ENCODE data around the gene MSANTD1.

The MSANTD1 gene

DNA sequence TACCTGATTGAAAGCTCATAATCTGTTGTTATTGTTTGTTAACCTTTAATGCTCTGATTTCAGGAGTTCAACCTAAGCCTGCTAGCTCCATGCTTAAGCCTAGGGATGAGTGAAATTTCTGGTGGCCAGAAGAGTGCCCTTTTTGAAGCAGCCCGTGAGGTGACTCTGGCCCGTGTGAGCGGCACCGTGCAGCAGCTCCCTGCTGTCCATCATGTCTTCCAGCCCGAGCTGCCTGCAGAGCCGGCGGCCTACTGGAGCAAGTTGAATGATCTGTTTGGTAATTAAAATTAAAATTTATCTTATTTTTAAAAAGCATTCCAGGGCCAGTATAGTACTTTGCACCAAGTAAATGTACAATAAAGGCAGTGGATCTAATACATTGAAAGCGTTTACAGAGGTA is 37.1 kb upstream of the MSANTD1 start:
- H3K27ac ChIP-seq, result no peak overlapping the region
- no peak for TF ChIP-seq ZFX (IDR thresholded peaks at IDR 0.05)
- TF ChIP-seq, protein P1, sequence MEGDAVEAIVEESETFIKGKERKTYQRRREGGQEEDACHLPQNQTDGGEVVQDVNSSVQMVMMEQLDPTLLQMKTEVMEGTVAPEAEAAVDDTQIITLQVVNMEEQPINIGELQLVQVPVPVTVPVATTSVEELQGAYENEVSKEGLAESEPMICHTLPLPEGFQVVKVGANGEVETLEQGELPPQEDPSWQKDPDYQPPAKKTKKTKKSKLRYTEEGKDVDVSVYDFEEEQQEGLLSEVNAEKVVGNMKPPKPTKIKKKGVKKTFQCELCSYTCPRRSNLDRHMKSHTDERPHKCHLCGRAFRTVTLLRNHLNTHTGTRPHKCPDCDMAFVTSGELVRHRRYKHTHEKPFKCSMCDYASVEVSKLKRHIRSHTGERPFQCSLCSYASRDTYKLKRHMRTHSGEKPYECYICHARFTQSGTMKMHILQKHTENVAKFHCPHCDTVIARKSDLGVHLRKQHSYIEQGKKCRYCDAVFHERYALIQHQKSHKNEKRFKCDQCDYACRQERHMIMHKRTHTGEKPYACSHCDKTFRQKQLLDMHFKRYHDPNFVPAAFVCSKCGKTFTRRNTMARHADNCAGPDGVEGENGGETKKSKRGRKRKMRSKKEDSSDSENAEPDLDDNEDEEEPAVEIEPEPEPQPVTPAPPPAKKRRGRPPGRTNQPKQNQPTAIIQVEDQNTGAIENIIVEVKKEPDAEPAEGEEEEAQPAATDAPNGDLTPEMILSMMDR (conservative IDR thresholded peaks at IDR 0.05), result no peak

DNA sequence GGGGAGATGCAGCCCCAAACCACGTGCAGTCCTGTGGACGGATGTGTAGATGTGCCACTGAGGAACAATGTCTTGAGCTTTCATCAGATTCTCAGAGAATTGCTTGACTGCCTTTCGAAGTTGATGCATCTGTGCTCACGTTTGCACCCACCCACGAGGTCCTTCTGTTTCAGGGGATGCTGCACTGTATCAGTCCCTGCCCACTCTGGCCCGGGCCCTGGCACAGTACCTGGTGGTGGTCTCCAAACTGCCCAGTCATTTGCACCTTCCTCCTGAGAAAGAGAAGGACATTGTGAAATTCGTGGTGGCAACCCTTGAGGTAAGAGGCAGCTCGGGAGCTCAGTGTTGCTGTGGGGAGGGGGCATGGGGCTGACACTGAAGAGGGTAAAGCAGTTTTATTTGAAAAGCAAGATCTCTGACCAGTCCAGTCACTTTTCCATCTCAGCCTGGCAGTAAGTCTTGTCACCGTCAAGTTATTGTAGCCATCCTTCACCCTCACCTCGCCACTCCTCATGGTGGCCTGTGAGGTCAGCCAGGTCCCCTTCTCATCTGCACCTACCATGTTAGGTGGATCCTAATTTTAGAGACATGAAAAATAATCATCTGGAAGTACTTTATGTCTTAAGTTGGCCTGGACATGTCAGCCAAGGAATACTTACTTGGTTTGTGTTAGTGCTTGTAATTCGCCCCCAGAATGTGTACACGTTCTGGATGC is 36.4 kb upstream of the MSANTD1 start:
- TF ChIP-seq ZFX (IDR thresholded peaks at IDR 0.05), result no peak
- TF ChIP-seq, protein P1 (conservative IDR thresholded peaks at IDR 0.05), result no peak
- no peak overlapping the region for H3K27ac ChIP-seq

DNA sequence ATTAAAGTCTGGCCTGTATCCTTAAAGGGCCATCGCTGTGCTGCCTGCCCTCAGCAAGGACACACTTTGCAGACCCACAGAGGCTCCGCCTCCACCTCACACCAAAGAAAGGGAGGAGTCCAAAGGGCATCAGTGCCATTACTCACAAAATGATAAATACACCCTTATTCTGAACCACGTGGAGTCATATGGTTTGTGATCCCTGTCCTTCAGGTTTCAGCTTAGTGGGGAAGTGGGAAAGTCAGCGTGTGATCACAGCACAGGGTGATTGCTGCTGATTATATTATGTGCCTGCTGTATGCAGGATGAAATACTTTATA is 35.9 kb upstream of the MSANTD1 start:
- TF ChIP-seq, protein P1 (conservative IDR thresholded peaks at IDR 0.05), result no peak
- TF ChIP-seq ZFX (IDR thresholded peaks at IDR 0.05), result no peak

DNA sequence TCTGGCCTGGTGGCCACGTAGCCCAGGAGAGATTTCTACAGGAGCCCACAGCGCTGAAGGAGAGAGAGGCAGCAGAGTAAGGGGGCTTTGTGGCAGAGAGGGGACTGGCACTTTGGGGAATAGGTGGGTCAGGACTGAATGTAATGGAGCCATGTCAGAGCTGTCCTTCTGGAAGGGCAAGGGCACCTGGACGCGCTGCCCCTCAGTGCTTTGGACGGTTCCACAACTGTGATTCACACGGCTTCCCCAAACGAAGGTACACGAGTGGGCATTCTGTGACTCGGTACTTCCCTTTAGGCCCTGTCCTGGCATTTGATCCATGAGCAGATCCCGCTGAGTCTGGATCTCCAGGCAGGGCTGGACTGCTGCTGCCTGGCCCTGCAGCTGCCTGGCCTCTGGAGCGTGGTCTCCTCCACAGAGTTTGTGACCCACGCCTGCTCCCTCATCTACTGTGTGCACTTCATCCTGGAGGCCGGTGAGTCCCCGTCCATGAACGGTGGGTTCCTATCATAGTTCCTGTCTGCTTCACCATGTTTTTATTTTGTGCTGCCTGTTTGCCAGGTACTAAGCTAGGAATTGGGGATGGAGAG is 35.2 kb upstream of the MSANTD1 start:
- no peak overlapping the region for H3K27ac ChIP-seq
- no peak for TF ChIP-seq ZFX (IDR thresholded peaks at IDR 0.05)
- TF ChIP-seq, protein P1 (conservative IDR thresholded peaks at IDR 0.05), result no peak

More for the DNA sequence above, 35.9 kb upstream of the MSANTD1 start:
- no peak overlapping the region for H3K27ac ChIP-seq

DNA sequence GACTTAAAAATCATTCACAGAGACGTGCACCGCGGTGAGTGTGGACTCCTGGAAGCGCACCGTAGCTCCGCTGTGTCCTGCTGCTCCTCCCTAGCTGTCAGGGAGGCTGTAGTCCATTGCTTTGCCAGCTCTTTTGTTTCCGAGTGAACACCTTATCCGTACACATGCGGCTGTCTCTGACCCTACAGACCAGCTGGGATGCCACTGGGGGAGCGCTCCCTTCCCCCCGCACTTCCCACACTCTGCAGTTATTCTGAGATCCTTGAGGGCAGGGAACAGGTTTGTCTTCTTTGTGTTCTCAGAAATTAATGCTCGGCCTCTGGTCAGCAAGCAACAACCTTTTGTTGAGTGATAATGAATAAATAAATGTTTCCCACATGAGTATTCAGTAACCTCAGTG is 33.7 kb upstream of the MSANTD1 start:
- no peak for TF ChIP-seq ZFX (IDR thresholded peaks at IDR 0.05)
- H3K27ac ChIP-seq, result no peak overlapping the region

DNA sequence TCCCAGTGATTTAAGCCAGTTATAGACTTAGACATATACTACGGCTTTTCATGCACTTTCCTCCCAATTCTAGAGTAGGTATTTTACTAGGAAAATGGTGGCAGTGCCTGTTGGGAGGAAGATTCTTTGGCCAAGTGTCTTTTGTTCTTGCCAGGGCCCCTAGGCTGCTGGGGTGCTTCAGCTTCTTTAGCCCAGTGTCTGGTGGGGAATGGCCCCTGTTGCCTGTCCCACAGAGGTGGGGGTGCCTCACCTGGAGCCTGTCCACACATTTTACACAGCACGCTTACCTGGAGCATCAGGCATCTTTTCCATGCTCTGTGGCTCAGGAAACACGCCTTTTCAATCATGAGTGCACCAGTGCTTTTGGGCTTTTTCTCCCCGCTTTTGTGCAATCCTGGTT is 33.2 kb upstream of the MSANTD1 start:
- TF ChIP-seq, protein P1 (conservative IDR thresholded peaks at IDR 0.05), result no peak
- no peak for TF ChIP-seq ZFX (IDR thresholded peaks at IDR 0.05)
- H3K27ac ChIP-seq, result no peak overlapping the region

DNA sequence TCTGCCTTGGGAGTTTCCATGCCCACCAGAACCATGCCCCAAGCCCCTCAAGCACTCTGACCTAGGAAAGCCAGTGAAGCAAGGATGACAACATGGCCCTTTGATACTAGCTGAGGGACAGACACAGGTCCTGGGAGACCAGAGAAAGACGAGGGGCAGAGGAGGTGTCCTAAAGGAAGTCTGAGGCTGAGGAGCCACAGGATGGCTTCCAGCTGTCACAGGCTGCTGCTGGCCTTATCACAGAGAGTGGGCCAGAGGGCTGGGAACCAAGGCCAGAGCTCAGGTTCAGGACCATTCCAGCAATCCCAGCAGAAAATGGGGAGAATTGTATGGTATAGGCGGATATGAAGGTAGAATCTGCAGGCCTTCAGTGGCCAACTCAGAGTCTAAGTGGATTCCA is 31.7 kb upstream of the MSANTD1 start:
- H3K27ac ChIP-seq, result no peak overlapping the region
- TF ChIP-seq, protein P1 (conservative IDR thresholded peaks at IDR 0.05), result no peak
- no peak for TF ChIP-seq ZFX (IDR thresholded peaks at IDR 0.05)

DNA sequence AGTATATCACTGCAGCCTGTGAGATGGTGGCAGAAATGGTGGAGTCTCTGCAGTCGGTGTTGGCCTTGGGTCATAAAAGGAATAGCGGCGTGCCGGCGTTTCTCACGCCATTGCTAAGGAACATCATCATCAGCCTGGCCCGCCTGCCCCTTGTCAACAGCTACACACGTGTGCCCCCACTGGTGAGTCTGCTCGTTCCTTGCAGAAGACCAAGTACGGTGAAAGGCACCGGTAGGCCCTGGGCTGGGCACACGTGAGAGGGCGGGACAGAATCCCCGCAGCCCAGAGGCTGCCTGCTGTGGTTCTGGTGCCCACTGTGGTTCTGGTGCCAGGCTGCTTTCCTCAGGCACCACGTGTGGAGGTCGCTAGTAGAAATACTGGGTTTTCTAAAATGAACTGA is 31.2 kb upstream of the MSANTD1 start:
- H3K27ac ChIP-seq, result no peak overlapping the region
- no peak for TF ChIP-seq ZFX (IDR thresholded peaks at IDR 0.05)
- TF ChIP-seq, protein P1 (conservative IDR thresholded peaks at IDR 0.05), result no peak

Measured in C4-2B (cell line).